Keratinocyte (primary cell): Measurements from ENCODE around the gene SOX15. TPM values are rescaled to one million over a fixed set of nuclear protein-coding genes. Genes with fewer than 3 reads are reported as not detected.
A peak's percentile ranks its signal among the peaks of the same experiment; 100 is the strongest.

ENCODE experiments used
- DNase-seq: peaks from one replicate; pipeline ENCODE4 v3.0.0-alpha.2; 2011; ENCODE audit warnings: low read depth, missing footprints, low spot score
- FAIRE-seq: peaks from 2 replicates; lab custom pipeline; 2011; peaks lifted over from hg19 to GRCh38; lab: Jason Lieb, UNC
- H2AFZ ChIP-seq: 2 replicates; pipeline ENCODE4 v1.6.0; 2012; ENCODE audit warnings: low read length, control low read depth, inconsistent platforms; ENCODE audit not compliant: control insufficient read depth
- H3K27ac ChIP-seq: 2 replicates; pipeline ENCODE4 v1.5.1; 2011; ENCODE audit warnings: low read length; ENCODE audit not compliant: control insufficient read depth, insufficient read depth
- H3K27me3 ChIP-seq: 3 replicates; pipeline ENCODE4 v1.6.0; 2011; ENCODE audit warnings: low read length; ENCODE audit not compliant: control insufficient read depth, insufficient read depth; ENCODE audit errors: extremely low read depth
- H3K36me3 ChIP-seq, 2 experiments: 2 replicates in 1 of 2; 3 replicates in 1 of 2; pipeline ENCODE4 v1.5.1; 2011; ENCODE audit warnings: low read length in 2 of 2, mild to moderate bottlenecking in 1 of 2; ENCODE audit not compliant: control insufficient read depth in 2 of 2, insufficient read depth in 2 of 2; ENCODE audit errors: extremely low read depth in 1 of 2
- H3K4me1 ChIP-seq: 3 replicates; pipeline ENCODE4 v1.5.1; 2011; ENCODE audit warnings: low read length; ENCODE audit not compliant: control insufficient read depth, insufficient read depth; ENCODE audit errors: extremely low read depth
- H3K4me2 ChIP-seq: 3 replicates; pipeline ENCODE4 v1.6.0; 2011; ENCODE audit warnings: low read depth, low read length; ENCODE audit not compliant: control insufficient read depth, insufficient read depth; ENCODE audit errors: extremely low read depth
- H3K4me3 ChIP-seq, 3 experiments: fragments of 200-600 bp in 1 of 3; sonication (generic) in 1 of 3; 2 replicates in 2 of 3; 3 replicates in 1 of 3; pipeline ENCODE4 v1.5.1; 2011 to 2016; ENCODE audit warnings: low read length in 3 of 3, mild to moderate bottlenecking in 3 of 3, control low read depth in 2 of 3, inconsistent platforms in 1 of 3, low read depth in 1 of 3, mixed read lengths in 1 of 3, mixed run types in 1 of 3, moderate library complexity in 1 of 3; ENCODE audit not compliant: control insufficient read depth in 2 of 3, insufficient read depth in 2 of 3; ENCODE audit errors: extremely low read depth in 1 of 3
- H3K79me2 ChIP-seq: 2 replicates; pipeline ENCODE4 v1.6.0; 2012; ENCODE audit warnings: low read length; ENCODE audit not compliant: control insufficient read depth, insufficient read depth
- H3K9ac ChIP-seq: 3 replicates; pipeline ENCODE4 v1.6.0; 2011; ENCODE audit warnings: low read length; ENCODE audit not compliant: control insufficient read depth, insufficient read depth; ENCODE audit errors: extremely low read depth
- H3K9me1 ChIP-seq: 3 replicates; pipeline ENCODE4 v1.6.0; 2011; ENCODE audit warnings: low read length; ENCODE audit not compliant: control insufficient read depth, insufficient read depth; ENCODE audit errors: extremely low read depth
- H3K9me3 ChIP-seq: 2 replicates; pipeline ENCODE4 v1.5.1; 2012; ENCODE audit warnings: low read depth, low read length; ENCODE audit not compliant: control insufficient read depth
- H4K20me1 ChIP-seq: 3 replicates; pipeline ENCODE4 v1.6.0; 2011; ENCODE audit warnings: low read length; ENCODE audit not compliant: control insufficient read depth, insufficient read depth; ENCODE audit errors: extremely low read depth
- EZH2 ChIP-seq: IDR thresholded peaks from one replicate; pipeline ENCODE4 v1.6.1; 2012; ENCODE audit warnings: inconsistent platforms, mild to moderate bottlenecking, low read length, moderate library complexity
- dilution Hi-C: fragments of 300-500 bp; cut with MboI; formaldehyde crosslinking; loops from one replicate; pipeline ENCODE4 v1.7.0; 2020; ENCODE audit warnings: low sequenced_read_pairs; ENCODE audit not compliant: extremely low pct_ligation_motif_present
- polyA plus RNA-seq, 5 experiments: library from polyadenylated mRNA; depleted of rRNA in 3 of 5; stranded (reverse) in 3 of 5; stranded (forward) in 1 of 5; unstranded in 1 of 5; fragments of >200 nt; gene quantifications; 1 replicate in 1 of 5; 2 replicates in 3 of 5; 3 replicates in 1 of 5; pipeline versions ENCODE4 v1.2.1 to v1.2.3, GENCODE V29; 2011 to 2012; ENCODE audit warnings: missing spikeins in 2 of 5, low read depth in 1 of 5, low replicate concordance in 1 of 5
- TF ChIP-seq, protein P1 (sequence below), 3 experiments: IDR thresholded peaks in 1 of 3; conservative IDR thresholded peaks in 1 of 3; optimal IDR thresholded peaks in 1 of 3; 2 replicates in 2 of 3; 3 replicates in 1 of 3; pipeline versions ENCODE3 to v1.5.1; 2011; ENCODE audit warnings: low read length in 3 of 3, mild to moderate bottlenecking in 3 of 3, moderate library complexity in 2 of 3, control low read depth in 1 of 3, inconsistent platforms in 1 of 3; ENCODE audit not compliant: insufficient read depth in 2 of 3; ENCODE audit errors: extremely low read depth in 1 of 3

SOX15 gene
- polyA plus RNA-seq, 1 donor (not counting 4 experiments of a cell fraction or from before 2014, with no cell fraction given), result 86.2 TPM

DNA sequence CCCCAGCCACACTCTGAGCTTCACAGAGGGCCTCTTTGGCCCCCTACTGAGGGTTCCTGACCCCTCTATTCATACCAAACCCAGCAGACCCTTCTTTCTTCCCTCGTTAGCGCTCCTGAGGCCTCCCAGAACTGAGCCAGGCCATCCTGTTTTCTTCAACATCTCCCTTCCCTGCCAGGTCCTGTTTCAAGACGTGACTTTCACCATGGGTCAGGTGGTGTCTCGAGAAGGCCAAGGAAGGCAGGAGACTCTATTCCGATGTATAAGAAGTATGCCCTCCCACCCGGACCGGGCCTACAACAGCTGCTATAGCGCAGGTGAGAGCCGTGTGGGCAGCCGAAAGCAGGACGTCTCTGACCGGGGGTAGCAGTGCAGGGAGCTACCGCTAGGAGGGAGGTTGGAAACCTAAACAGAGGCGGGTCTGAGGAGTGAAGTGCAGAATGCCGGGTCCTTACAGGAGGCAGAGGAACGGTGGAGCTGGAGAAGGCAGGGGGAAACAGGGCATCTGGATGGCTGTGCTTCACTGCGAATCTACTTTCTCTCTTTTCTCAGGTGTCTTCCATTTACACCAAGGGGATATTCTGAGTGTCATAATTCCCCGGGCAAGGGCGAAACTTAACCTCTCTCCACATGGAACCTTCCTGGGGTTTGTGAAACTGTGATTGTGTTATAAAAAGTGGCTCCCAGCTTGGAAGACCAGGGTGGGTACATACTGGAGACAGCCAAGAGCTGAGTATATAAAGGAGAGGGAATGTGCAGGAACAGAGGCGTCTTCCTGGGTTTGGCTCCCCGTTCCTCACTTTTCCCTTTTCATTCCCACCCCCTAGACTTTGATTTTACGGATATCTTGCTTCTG is 29.5 kb downstream of the SOX15 start:
- Histone ChIP-seq H3K9me3 (no peaks in the 10 kb centered on the region), H3K4me1 (peaks cover 42% of the 10 kb centered on the region), H3K9ac (peak overlapping the region; percentile 75), H4K20me1 (no peaks in the 10 kb centered on the region), H2AFZ (no peak overlapping the region), H3K27me3 (no peaks in the 10 kb centered on the region), H3K4me3 (peak overlapping the region in 2 of 3 experiments; percentile 47 to 49), H3K36me3 (peaks cover 5 to 17% of the 10 kb centered on the region in 2 experiments), H3K4me2 (peak overlapping the region; percentile 99), H3K9me1 (no peaks in the 10 kb centered on the region), H3K79me2 (peaks cover 35% of the 10 kb centered on the region), H3K27ac (peak overlapping the region; percentile 91)
- dilution Hi-C loops, result no loop called here
- DNase-seq, result no peak
- TF ChIP-seq, protein P1, sequence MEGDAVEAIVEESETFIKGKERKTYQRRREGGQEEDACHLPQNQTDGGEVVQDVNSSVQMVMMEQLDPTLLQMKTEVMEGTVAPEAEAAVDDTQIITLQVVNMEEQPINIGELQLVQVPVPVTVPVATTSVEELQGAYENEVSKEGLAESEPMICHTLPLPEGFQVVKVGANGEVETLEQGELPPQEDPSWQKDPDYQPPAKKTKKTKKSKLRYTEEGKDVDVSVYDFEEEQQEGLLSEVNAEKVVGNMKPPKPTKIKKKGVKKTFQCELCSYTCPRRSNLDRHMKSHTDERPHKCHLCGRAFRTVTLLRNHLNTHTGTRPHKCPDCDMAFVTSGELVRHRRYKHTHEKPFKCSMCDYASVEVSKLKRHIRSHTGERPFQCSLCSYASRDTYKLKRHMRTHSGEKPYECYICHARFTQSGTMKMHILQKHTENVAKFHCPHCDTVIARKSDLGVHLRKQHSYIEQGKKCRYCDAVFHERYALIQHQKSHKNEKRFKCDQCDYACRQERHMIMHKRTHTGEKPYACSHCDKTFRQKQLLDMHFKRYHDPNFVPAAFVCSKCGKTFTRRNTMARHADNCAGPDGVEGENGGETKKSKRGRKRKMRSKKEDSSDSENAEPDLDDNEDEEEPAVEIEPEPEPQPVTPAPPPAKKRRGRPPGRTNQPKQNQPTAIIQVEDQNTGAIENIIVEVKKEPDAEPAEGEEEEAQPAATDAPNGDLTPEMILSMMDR (optimal IDR thresholded peaks at IDR 0.05 in 1 of 3, IDR thresholded peaks at IDR 0.05 in 1 of 3, conservative IDR thresholded peaks at IDR 0.05 in 1 of 3; ENCODE audit: extremely low read depth in 1 of 3, insufficient read depth in 2 of 3, low read length in 3 of 3), result peak; percentile 73 to 83 (median 81)
- no peak for TF ChIP-seq EZH2
- peak; percentile 69 for FAIRE-seq

DNA sequence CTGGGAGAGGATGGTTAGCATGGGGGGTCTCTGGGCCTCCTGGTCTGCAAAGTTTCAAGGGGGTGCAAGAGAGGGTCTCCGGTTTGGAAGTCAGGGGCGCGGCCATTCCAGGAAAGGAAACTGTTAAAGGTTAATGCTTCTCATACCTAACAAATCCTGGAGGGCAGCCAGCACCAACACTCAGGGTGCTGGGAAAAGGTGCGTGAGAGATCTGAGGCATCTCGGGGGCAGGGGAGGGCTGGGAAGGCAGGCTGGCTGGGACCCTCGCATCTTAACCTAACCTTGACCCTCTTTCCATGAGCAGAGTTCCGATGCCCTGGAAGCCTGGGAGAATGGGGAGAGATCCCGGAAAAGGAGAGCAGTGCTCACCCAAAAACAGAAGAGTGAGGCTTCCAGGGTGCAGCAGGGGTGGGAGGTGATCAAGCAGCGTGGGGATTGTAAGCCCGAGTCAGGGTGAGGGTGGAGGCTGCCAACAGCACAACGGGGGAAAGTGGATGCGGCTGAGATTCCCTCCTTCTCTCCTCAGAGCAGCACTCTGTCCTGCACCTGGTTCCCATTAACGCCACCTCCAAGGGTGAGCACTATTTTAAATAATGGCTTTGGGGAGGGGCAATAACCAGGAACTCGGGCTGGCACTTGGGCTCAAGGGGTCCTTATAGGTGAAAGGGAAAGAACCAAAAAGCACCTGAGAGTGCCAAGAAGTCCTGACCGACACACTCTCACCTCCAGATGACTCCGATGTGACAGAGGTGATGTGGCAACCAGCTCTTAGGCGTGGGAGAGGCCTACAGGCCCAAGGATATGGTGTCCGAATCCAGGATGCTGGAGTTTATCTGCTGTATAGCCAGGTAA is 30.3 kb downstream of the SOX15 start:
- Histone ChIP-seq H3K9me3 (no peaks in the 10 kb centered on the region), H3K79me2 (peaks cover 27% of the 10 kb centered on the region), H2AFZ (peak overlapping the region; percentile 33), H3K9me1 (no peaks in the 10 kb centered on the region), H3K36me3 (peaks cover under 1 to 8% of the 10 kb centered on the region in 2 experiments), H3K9ac (peak overlapping the region; percentile 75), H3K4me1 (peaks cover 42% of the 10 kb centered on the region), H3K27ac (peak overlapping the region; percentile 91), H3K4me2 (peak overlapping the region; percentile 99), H3K27me3 (no peaks in the 10 kb centered on the region), H4K20me1 (no peaks in the 10 kb centered on the region), H3K4me3 (peak overlapping the region in 2 of 3 experiments; percentile 3 to 22)
- no peak for DNase-seq
- no peak for TF ChIP-seq EZH2
- TF ChIP-seq, protein P1 (optimal IDR thresholded peaks at IDR 0.05 in 1 of 3, IDR thresholded peaks at IDR 0.05 in 1 of 3, conservative IDR thresholded peaks at IDR 0.05 in 1 of 3; ENCODE audit: extremely low read depth in 1 of 3, insufficient read depth in 2 of 3, low read length in 3 of 3), result no peak
- dilution Hi-C loops, result no loop called here
- peak; percentile 32 for FAIRE-seq
